H1 (cell line): Measurements from ENCODE around the gene WFDC5. TPM values are rescaled to one million over a fixed set of nuclear protein-coding genes. Genes with fewer than 3 reads are reported as not detected.

Experiments
- CTCF ChIA-PET: fragments of 300-600 bp; sonication (Branson Sonifier 250); formaldehyde crosslinking; loops from one replicate; lab custom pipeline; 2021; ENCODE audit not compliant: partially characterized antibody; lab: Charles Lee
- POLR2A ChIA-PET: fragments of 300-600 bp; sonication (Branson Sonifier 250); formaldehyde crosslinking; loops from one replicate; lab custom pipeline; 2021; ENCODE audit warnings: inconsistent platforms; ENCODE audit not compliant: partially characterized antibody; lab: Charles Lee
- DNase-seq, 2 experiments: peaks; one replicate each; pipeline versions ENCODE4 v3.0.0 to v3.0.0-alpha.2; 2010 to 2022; ENCODE audit warnings: low spot score in 2 of 2, low read depth in 1 of 2, mixed read lengths in 1 of 2
- FAIRE-seq: peaks from 2 replicates; lab custom pipeline; 2011; peaks lifted over from hg19 to GRCh38; lab: Jason Lieb, UNC
- H2AFZ ChIP-seq: 2 replicates; pipeline ENCODE4 v1.8.1; 2012; ENCODE audit warnings: low read length, inconsistent platforms
- H2AK5ac ChIP-seq: 2 replicates; pipeline ENCODE4 v1.6.1; 2013; ENCODE audit warnings: low read depth, low read length
- H2BK120ac ChIP-seq: replicated peaks from 2 replicates; pipeline ENCODE3; 2013; ENCODE audit warnings: low read depth, low read length, inconsistent platforms
- H2BK12ac ChIP-seq: 2 replicates; pipeline ENCODE4 v1.6.1; 2013; ENCODE audit warnings: low read depth, low read length
- H2BK15ac ChIP-seq: 2 replicates; pipeline ENCODE4 v1.6.1; 2013; ENCODE audit warnings: low read length
- H2BK20ac ChIP-seq: 2 replicates; pipeline ENCODE4 v1.6.1; 2013; ENCODE audit warnings: low read length
- H2BK5ac ChIP-seq: 2 replicates; pipeline ENCODE4 v1.6.1; 2013; ENCODE audit warnings: low read depth, low read length
- H3K14ac ChIP-seq: 2 replicates; pipeline ENCODE4 v1.6.1; 2013; ENCODE audit warnings: inconsistent platforms; ENCODE audit not compliant: insufficient read length
- H3K18ac ChIP-seq: 2 replicates; pipeline ENCODE4 v1.6.1; 2013; ENCODE audit warnings: low read length; ENCODE audit errors: extremely low read depth
- H3K23ac ChIP-seq: 2 replicates; pipeline ENCODE4 v1.6.1; 2013; ENCODE audit warnings: inconsistent platforms; ENCODE audit not compliant: insufficient read length
- H3K23me2 ChIP-seq: 2 replicates; pipeline ENCODE4 v1.6.1; 2013; ENCODE audit warnings: low read depth, low read length
- H3K27ac ChIP-seq: 2 replicates; pipeline ENCODE4 v1.6.1; 2011; ENCODE audit warnings: low read depth, low read length, inconsistent platforms
- H3K27me3 ChIP-seq, 4 experiments: replicated peaks in 1 of 4; 1 replicate in 1 of 4; 2 replicates in 3 of 4; pipeline versions ENCODE4 v1.6.1 to v1.8.1; 2011 to 2013; ENCODE audit warnings: low read length in 3 of 4, mild to moderate bottlenecking in 3 of 4, inconsistent platforms in 2 of 4, mixed read lengths in 2 of 4, moderate library complexity in 1 of 4; ENCODE audit not compliant: control insufficient read depth in 3 of 4, insufficient read depth in 3 of 4; ENCODE audit errors: extremely low read depth in 1 of 4
- H3K36me3 ChIP-seq, 4 experiments: 2 replicates each; pipeline versions ENCODE4 v1.6.1 to v1.8.1; 2011 to 2013; ENCODE audit warnings: mild to moderate bottlenecking in 4 of 4, low read length in 3 of 4, moderate library complexity in 2 of 4, control low read depth in 1 of 4, inconsistent platforms in 1 of 4; ENCODE audit not compliant: insufficient read depth in 4 of 4, control insufficient read depth in 2 of 4
- H3K4ac ChIP-seq: replicated peaks from 2 replicates; pipeline ENCODE3; 2013; ENCODE audit warnings: low read length, low read depth, mixed read lengths, inconsistent platforms; ENCODE audit not compliant: insufficient read length
- H3K4me1 ChIP-seq, 4 experiments: replicated peaks in 1 of 4; 1 replicate in 1 of 4; 2 replicates in 3 of 4; pipeline versions ENCODE4 v1.6.1 to v1.8.1; 2011 to 2013; ENCODE audit warnings: low read length in 3 of 4, inconsistent platforms in 2 of 4, mixed read lengths in 1 of 4; ENCODE audit not compliant: insufficient read depth in 4 of 4, control insufficient read depth in 3 of 4
- H3K4me2 ChIP-seq, 2 experiments: 2 replicates each; pipeline versions ENCODE4 v1.6.1 to v1.8.1; 2011 to 2013; ENCODE audit warnings: low read depth in 2 of 2, low read length in 2 of 2, control low read depth in 1 of 2, inconsistent platforms in 1 of 2, mild to moderate bottlenecking in 1 of 2; ENCODE audit not compliant: insufficient read depth in 1 of 2
- H3K4me3 ChIP-seq, 4 experiments: fragments of 200-600, 300-600 bp in 1 of 4; sonication (generic), shearing (Covaris generic), sonication (Bioruptor Twin) in 1 of 4; 2 replicates each; pipeline versions ENCODE4 v1.5.1 to v1.8.1; 2011 to 2016; ENCODE audit warnings: low read length in 4 of 4, low read depth in 3 of 4, control low read depth in 2 of 4, inconsistent platforms in 2 of 4, mild to moderate bottlenecking in 2 of 4, mixed read lengths in 1 of 4, moderate library complexity in 1 of 4; ENCODE audit not compliant: insufficient read depth in 2 of 4; ENCODE audit errors: extremely low read depth in 1 of 4
- H3K56ac ChIP-seq: replicated peaks from 2 replicates; pipeline ENCODE3; 2013; ENCODE audit warnings: low read depth, mild to moderate bottlenecking, mixed read lengths, low read length, inconsistent platforms; ENCODE audit not compliant: insufficient read length
- H3K79me1 ChIP-seq: 2 replicates; pipeline ENCODE4 v1.6.1; 2013; ENCODE audit warnings: low read depth, low read length, control low read depth
- H3K79me2 ChIP-seq, 2 experiments: 2 replicates each; pipeline versions ENCODE4 v1.6.1 to v1.8.1; 2012 to 2013; ENCODE audit warnings: low read length in 2 of 2, mild to moderate bottlenecking in 2 of 2, inconsistent platforms in 1 of 2; ENCODE audit not compliant: insufficient read depth in 2 of 2, control insufficient read depth in 1 of 2
- H3K9ac ChIP-seq, 4 experiments: replicated peaks in 1 of 4; 1 replicate in 1 of 4; 2 replicates in 3 of 4; pipeline versions ENCODE4 v1.6.1 to v1.8.1; 2011 to 2013; ENCODE audit warnings: low read depth in 3 of 4, low read length in 3 of 4, control low read depth in 2 of 4, mild to moderate bottlenecking in 2 of 4, moderate library complexity in 2 of 4, inconsistent platforms in 1 of 4; ENCODE audit errors: extremely low read depth in 1 of 4
- H3K9me3 ChIP-seq, 2 experiments: 2 replicates each; pipeline versions ENCODE4 v1.6.1 to v1.8.1; 2012 to 2013; ENCODE audit warnings: mild to moderate bottlenecking in 2 of 2, moderate library complexity in 2 of 2, control low read depth in 1 of 2, inconsistent platforms in 1 of 2, low read depth in 1 of 2, low read length in 1 of 2, mixed read lengths in 1 of 2; ENCODE audit not compliant: insufficient read depth in 2 of 2
- H4K20me1 ChIP-seq, 2 experiments: replicated peaks in 1 of 2; 2 replicates each; pipeline versions ENCODE3 to v1.8.1; 2011 to 2013; ENCODE audit warnings: inconsistent platforms in 2 of 2, low read length in 2 of 2, mild to moderate bottlenecking in 1 of 2; ENCODE audit not compliant: insufficient read depth in 2 of 2, control insufficient read depth in 1 of 2
- H4K5ac ChIP-seq: 2 replicates; pipeline ENCODE4 v1.6.1; 2013; ENCODE audit warnings: low read length, low read depth, mixed read lengths, inconsistent platforms; ENCODE audit not compliant: insufficient read length
- H4K8ac ChIP-seq: 2 replicates; pipeline ENCODE4 v1.8.0; 2013; ENCODE audit warnings: mild to moderate bottlenecking, moderate library complexity, low read length, inconsistent platforms; ENCODE audit not compliant: insufficient read depth; ENCODE audit errors: extremely low read depth
- H4K91ac ChIP-seq: replicated peaks from 2 replicates; pipeline ENCODE3; 2013; ENCODE audit warnings: low read length, mixed read lengths, inconsistent platforms; ENCODE audit not compliant: insufficient read length
- CREB1 ChIP-seq: IDR thresholded peaks from 2 replicates; pipeline ENCODE4 v1.6.1; 2012; ENCODE audit warnings: inconsistent platforms
- EGR1 ChIP-seq: IDR thresholded peaks from 2 replicates; pipeline ENCODE4 v1.6.1; 2011; ENCODE audit warnings: low read depth, low read length, borderline replicate concordance
- FOSL1 ChIP-seq: IDR thresholded peaks from 2 replicates; pipeline ENCODE4 v1.6.1; 2011; ENCODE audit warnings: mild to moderate bottlenecking, low read depth, low read length, moderate library complexity; ENCODE audit not compliant: insufficient read depth
- GABPA ChIP-seq: IDR thresholded peaks from 2 replicates; pipeline ENCODE4 v1.6.1; 2011; ENCODE audit warnings: mild to moderate bottlenecking, low read length, moderate library complexity, borderline replicate concordance; ENCODE audit not compliant: insufficient read depth
- MAFK ChIP-seq: IDR thresholded peaks from 2 replicates; pipeline ENCODE4 v1.6.1; 2012; ENCODE audit warnings: low read depth, mild to moderate bottlenecking, improper control_type of control experiment, low read length
- NRF1 ChIP-seq: IDR thresholded peaks from 2 replicates; pipeline ENCODE4 v1.6.1; 2011; ENCODE audit warnings: mild to moderate bottlenecking, low read depth, low read length, improper control_type of control experiment
- PHF8 ChIP-seq: fragments of 200-600 bp; sonication (generic); conservative IDR thresholded peaks from 2 replicates; pipeline ENCODE4 v1.7.1; 2012; ENCODE audit warnings: low read depth, mild to moderate bottlenecking, inconsistent platforms, low read length, moderate library complexity
- RXRA ChIP-seq: IDR thresholded peaks from 2 replicates; pipeline ENCODE4 v1.6.1; 2011; ENCODE audit warnings: low read depth, mild to moderate bottlenecking, low read length, moderate library complexity; ENCODE audit not compliant: insufficient read depth
- SP4 ChIP-seq: IDR thresholded peaks from 2 replicates; pipeline ENCODE4 v1.6.1; 2012; ENCODE audit warnings: low read length, inconsistent platforms
- TBP ChIP-seq: IDR thresholded peaks from 2 replicates; pipeline ENCODE4 v1.6.1; 2011; ENCODE audit warnings: low read depth, low read length, improper control_type of control experiment
- WGBS, 2 experiments: shearing (Covaris generic) in 1 of 2; methylation state at CpG; one replicate each; pipeline versions ENCODE4 v1.1.6 to v1.1.7; 2013 to 2015; ENCODE audit warnings: low lambda C conversion rate in 2 of 2, mixed read lengths in 2 of 2, inconsistent platforms in 1 of 2, low coverage in 1 of 2, missing lambda C conversion rate in 1 of 2; ENCODE audit not compliant: insufficient replicate concordance in 2 of 2, insufficient coverage in 1 of 2, insufficient read length in 1 of 2; ENCODE audit errors: extremely low coverage in 1 of 2, missing lambda C conversion rate in 1 of 2; 5-methylcytosine and 5-hydroxymethylcytosine counted together
- polyA plus RNA-seq, 7 experiments: library from polyadenylated mRNA; depleted of rRNA in 3 of 7; stranded (reverse) in 5 of 7; unstranded in 2 of 7; fragments of >200 nt in 5 of 7; fragments of 200-250 nt in 2 of 7; gene quantifications; 1 replicate in 5 of 7; 2 replicates in 1 of 7; 4 replicates in 1 of 7; pipeline versions ENCODE4 v1.2.1 to v1.2.3, GENCODE V29; 2011 to 2013; ENCODE audit warnings: missing spikeins in 2 of 7, mixed read lengths in 2 of 7
- total RNA-seq: library from RNA; stranded (reverse); fragmentation: NEBNext Ultra II Directional; extraction: Animal tissue kit (Norgen Biotek cat#: 25700); gene quantifications from 2 replicates; pipeline ENCODE4 v1.2.1, GENCODE V29; 2021
- TF ChIP-seq, protein P1 (sequence below), 3 experiments: IDR thresholded peaks; 1 replicate in 2 of 3; 2 replicates in 1 of 3; pipeline versions ENCODE4 v1.5.1 to v1.6.1; 2011; ENCODE audit warnings: low read length in 3 of 3, mild to moderate bottlenecking in 3 of 3, inconsistent platforms in 2 of 3, low read depth in 1 of 3, moderate library complexity in 1 of 3; ENCODE audit not compliant: insufficient read depth in 1 of 3; ENCODE audit errors: control extremely low read depth in 1 of 3

Gene WFDC5
- total and polyA plus RNA-seq, 2 of the 8 experiments (the other 6 are each of a cell fraction or from before 2014, with no cell fraction given), result not detected

DNA sequence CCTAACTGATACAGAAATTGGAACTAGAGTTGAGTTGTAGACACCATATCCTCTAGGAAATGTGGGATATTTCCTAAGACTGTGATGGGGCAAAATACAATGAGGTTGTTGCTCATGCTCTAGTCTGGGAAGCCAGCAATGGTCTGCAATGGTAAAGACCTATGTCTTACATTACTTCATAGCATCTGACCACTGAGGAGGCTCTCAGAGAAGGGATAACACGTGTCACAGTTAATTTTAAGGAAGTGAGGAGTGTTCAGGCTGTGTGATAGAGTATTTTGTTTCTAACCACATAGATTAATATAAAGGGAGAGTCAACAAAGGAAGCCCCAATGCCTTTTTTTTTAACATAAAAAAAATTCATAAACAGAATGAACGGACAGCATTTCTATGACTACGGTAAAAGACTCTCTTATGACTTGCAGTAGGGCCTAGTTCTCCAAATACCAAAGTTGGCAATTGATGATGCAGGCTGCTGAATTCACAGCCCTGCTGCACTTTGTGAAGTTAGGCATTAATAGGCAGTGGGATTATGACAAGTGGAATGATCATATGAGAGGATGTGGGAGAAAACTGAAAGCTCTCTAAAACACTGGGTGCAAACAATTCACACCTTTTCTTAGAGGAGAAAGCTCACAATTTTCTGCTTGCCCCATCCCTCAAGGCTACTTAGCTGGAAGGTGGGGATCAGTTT is 27.7 kb downstream of the WFDC5 start:
- Histone ChIP-seq H3K18ac (no peak overlapping the region), H2BK120ac (no peak overlapping the region), H3K9me3 (peaks cover 3 to 8% of the 10 kb centered on the region in 2 experiments; a peak in 2 of 4 replicates), H3K56ac (no peak overlapping the region), H3K4me2 (no peak overlapping the region), H3K23me2 (no peaks in the 10 kb centered on the region), H2AFZ (no peak overlapping the region), H2BK5ac (no peak overlapping the region), H4K20me1 (no peaks in the 10 kb centered on the region), H3K27ac (no peak overlapping the region), H3K4me3 (no peak overlapping the region), H3K27me3 (no peaks in the 10 kb centered on the region), H2AK5ac (no peak overlapping the region), H2BK15ac (no peak overlapping the region), H3K79me1 (no peaks in the 10 kb centered on the region), H2BK12ac (no peak overlapping the region), H3K36me3 (peaks cover 0 to 10% (median 0%) of the 10 kb centered on the region in 4 experiments; a peak in 3 of 8 replicates), H3K14ac (no peak overlapping the region), H3K79me2 (no peaks in the 10 kb centered on the region), H2BK20ac (no peak overlapping the region), H4K91ac (no peak overlapping the region), H4K8ac (no peak overlapping the region), H3K4me1 (no peaks in the 10 kb centered on the region; a peak in 1 of 7 replicates), H4K5ac (no peak overlapping the region), H3K23ac (no peak overlapping the region), H3K4ac (no peak overlapping the region), H3K9ac (no peak overlapping the region)
- 97% methylated on average over 3 of the region's 3 CpGs; no CpG with 5 or more reads in 1 of the 2 experiments for WGBS, 2 experiments
- no peak for DNase-seq
- POLR2A ChIA-PET, result interaction anchor here (1.3 kb wide), 1 partner anchor 11 kb away, joined by 3 read pairs; no protein-coding TSS in a partner anchor
- FAIRE-seq, result no peak
- CTCF ChIA-PET, result interaction anchor here (0.6 to 4.7 kb wide), 6 partner anchors 9 to 76 kb away, joined by 3 to 22 read pairs (median 6); no protein-coding TSS in a partner anchor
- TF ChIP-seq SP4, result no peak
- TF ChIP-seq PHF8, result no peak
- no peak for TF ChIP-seq FOSL1
- TF ChIP-seq CREB1, result no peak
- no peak for TF ChIP-seq GABPA
- no peak for TF ChIP-seq EGR1
- no peak for TF ChIP-seq RXRA
- no peak for TF ChIP-seq TBP
- TF ChIP-seq, protein P1, sequence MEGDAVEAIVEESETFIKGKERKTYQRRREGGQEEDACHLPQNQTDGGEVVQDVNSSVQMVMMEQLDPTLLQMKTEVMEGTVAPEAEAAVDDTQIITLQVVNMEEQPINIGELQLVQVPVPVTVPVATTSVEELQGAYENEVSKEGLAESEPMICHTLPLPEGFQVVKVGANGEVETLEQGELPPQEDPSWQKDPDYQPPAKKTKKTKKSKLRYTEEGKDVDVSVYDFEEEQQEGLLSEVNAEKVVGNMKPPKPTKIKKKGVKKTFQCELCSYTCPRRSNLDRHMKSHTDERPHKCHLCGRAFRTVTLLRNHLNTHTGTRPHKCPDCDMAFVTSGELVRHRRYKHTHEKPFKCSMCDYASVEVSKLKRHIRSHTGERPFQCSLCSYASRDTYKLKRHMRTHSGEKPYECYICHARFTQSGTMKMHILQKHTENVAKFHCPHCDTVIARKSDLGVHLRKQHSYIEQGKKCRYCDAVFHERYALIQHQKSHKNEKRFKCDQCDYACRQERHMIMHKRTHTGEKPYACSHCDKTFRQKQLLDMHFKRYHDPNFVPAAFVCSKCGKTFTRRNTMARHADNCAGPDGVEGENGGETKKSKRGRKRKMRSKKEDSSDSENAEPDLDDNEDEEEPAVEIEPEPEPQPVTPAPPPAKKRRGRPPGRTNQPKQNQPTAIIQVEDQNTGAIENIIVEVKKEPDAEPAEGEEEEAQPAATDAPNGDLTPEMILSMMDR (IDR thresholded peaks at IDR 0.05; ENCODE audit: control extremely low read depth in 1 of 3, insufficient read depth in 1 of 3, low read depth in 1 of 3, low read length in 3 of 3), result no peak
- TF ChIP-seq MAFK, result no peak
- no peak for TF ChIP-seq NRF1
